LoVo (cell line): Measurements from ENCODE around the gene TXLNA.
A peak's percentile ranks its signal among the peaks of the same experiment; 100 is the strongest.

Experiments used
- DNase-seq: peaks from one replicate; pipeline ENCODE4 v3.0.0-alpha.2; 2016; ENCODE audit warnings: low spot score

TXLNA gene

GRCh38 chr1:32186077-32186476 is 6.6 kb downstream of the TXLNA start:
- no peak for DNase-seq

- no peak for DNase-seq
Measured at GRCh38 chr1:32186491-32186890, 7.0 kb downstream of the TXLNA start.

- DNase-seq: no peak
Measured at GRCh38 chr1:32187850-32188249, 8.4 kb downstream of the TXLNA start.

- no peak for DNase-seq
Measured at GRCh38 chr1:32192220-32192948, 12.9 kb downstream of the TXLNA start.

GRCh38 chr1:32194984-32195383 is 15.5 kb downstream of the TXLNA start:
- no peak for DNase-seq

- no peak for DNase-seq
Measured at GRCh38 chr1:32195531-32195930, 16.1 kb downstream of the TXLNA start.

- DNase-seq: no peak
Measured at GRCh38 chr1:32195972-32196823, 16.7 kb downstream of the TXLNA start.

GRCh38 chr1:32197074-32197473 is 17.6 kb downstream of the TXLNA start:
- DNase-seq: no peak

GRCh38 chr1:32197837-32198236 is 18.4 kb downstream of the TXLNA start:
- DNase-seq: no peak

- DNase-seq: no peak
Measured at GRCh38 chr1:32198237-32199042, 19.0 kb downstream of the TXLNA start.

- no peak for DNase-seq
Measured at GRCh38 chr1:32199043-32199716, 19.7 kb downstream of the TXLNA start.

GRCh38 chr1:32199717-32200072 is 20.2 kb downstream of the TXLNA start:
- DNase-seq: no peak

- peak; percentile 61 for DNase-seq
Measured at GRCh38 chr1:32200226-32201010, 20.9 kb downstream of the TXLNA start, which contains the start of gene CCDC28B. CCDC28B (plus strand) TSS chr1:32200595; CDS start chr1:32201936, 1,341 bp downstream.

- no peak for DNase-seq
Measured at GRCh38 chr1:32201011-32201855, 21.8 kb downstream of the TXLNA start.

- no peak for DNase-seq
Measured at GRCh38 chr1:32204943-32205361, 25.5 kb downstream of the TXLNA start.

- DNase-seq: peak; percentile 88
Measured at GRCh38 chr1:32205401-32206370, 26.2 kb downstream of the TXLNA start, which contains the start of gene IQCC. IQCC (plus strand) TSS chr1:32205671; CDS start chr1:32205682, 11 bp downstream.

- DNase-seq: no peak
Measured at GRCh38 chr1:32208469-32208868, 29.0 kb downstream of the TXLNA start.

- DNase-seq: peak; percentile 68
Measured at GRCh38 chr1:32208891-32209328, 29.4 kb downstream of the TXLNA start, which contains the start of gene DCDC2B. DCDC2B (plus strand) TSS chr1:32209089; CDS start chr1:32209094, 5 bp downstream.
